DMS114 treated with DMSO at 0.1 percent for 48 hours (cell line): ENCODE data around the gene GRAP2.

Source experiments
- DNase-seq: peaks from one replicate; lab custom pipeline; 2025; ENCODE audit not compliant: unreplicated experiment; lab: John Stamatoyannopoulos, UW

GRAP2 gene

GRCh38 chr22:40009951-40010671, 109.2 kb downstream of the GRAP2 start:
- DNase-seq = no peak

- DNase-seq = no peak
These were observed 109.9 kb downstream of the GRAP2 start for GRCh38 chr22:40010746-40011145.

GRCh38 chr22:40014667-40015248, 113.9 kb downstream of the GRAP2 start:
- DNase-seq = no peak

- no peak for DNase-seq
These were observed 114.6 kb downstream of the GRAP2 start for GRCh38 chr22:40015358-40015976.

- no peak for DNase-seq
These were observed 117.2 kb downstream of the GRAP2 start for GRCh38 chr22:40018051-40018450.

- no peak for DNase-seq
These were observed 118.2 kb downstream of the GRAP2 start for GRCh38 chr22:40019100-40019499.

- DNase-seq = no peak
These were observed 120.1 kb downstream of the GRAP2 start for GRCh38 chr22:40020956-40021355.

- DNase-seq = no peak
These were observed 120.6 kb downstream of the GRAP2 start for GRCh38 chr22:40021401-40022000.

GRCh38 chr22:40022536-40023240, 121.8 kb downstream of the GRAP2 start:
- no peak for DNase-seq
